ENCODE measurements around the gene BECN2. TPM values are rescaled to one million over a fixed set of nuclear protein-coding genes. Genes with fewer than 3 reads are reported as not detected.

BECN2 gene
- total RNA-seq, 2 experiments from 2014 or later = not detected

GRCh38 chr1:241926141-241926540, 31.4 kb upstream of the BECN2 start:
- H3K36me3 Mint-ChIP-seq (ENCODE audit: low read depth) = no peaks in the 10 kb centered on the region
- H3K4me3 Mint-ChIP-seq = no peak overlapping the region
- DNase-seq = no peak
- H3K27ac Mint-ChIP-seq = no peak overlapping the region
- ChIA-PET CTCF (no interaction called here), POLR2A (no interaction called here)
- peaks cover 5% of the 10 kb centered on the region for H3K27me3 Mint-ChIP-seq
- H3K9me3 Mint-ChIP-seq = no peaks in the 10 kb centered on the region
- ATAC-seq = no peak
- no peaks in the 10 kb centered on the region for H3K4me1 Mint-ChIP-seq (ENCODE audit: low read depth)
- intact Hi-C loops (cut with micrococcal nuclease) = no loop called here
- no peak for TF ChIP-seq CTCF (IDR thresholded peaks at IDR 0.05)

- intact Hi-C loops (cut with micrococcal nuclease) = no loop called here
- ATAC-seq = no peak
- ChIA-PET POLR2A (no interaction called here), CTCF (no interaction called here)
- no peak for DNase-seq
- H3K27ac Mint-ChIP-seq = no peak overlapping the region
- H3K27me3 Mint-ChIP-seq = peaks cover 5% of the 10 kb centered on the region
- no peaks in the 10 kb centered on the region for H3K9me3 Mint-ChIP-seq
- TF ChIP-seq CTCF (IDR thresholded peaks at IDR 0.05) = no peak
- H3K4me1 Mint-ChIP-seq (ENCODE audit: low read depth) = no peaks in the 10 kb centered on the region
- no peaks in the 10 kb centered on the region for H3K36me3 Mint-ChIP-seq (ENCODE audit: low read depth)
- H3K4me3 Mint-ChIP-seq = no peak overlapping the region
Measured at GRCh38 chr1:241927321-241927720, 30.2 kb upstream of the BECN2 start.

- Mint-ChIP-seq H3K4me1 (ENCODE audit: low read depth) (no peaks in the 10 kb centered on the region), H3K36me3 (ENCODE audit: low read depth) (no peaks in the 10 kb centered on the region), H3K27ac (no peak overlapping the region), H3K9me3 (no peaks in the 10 kb centered on the region), H3K4me3 (no peak overlapping the region), H3K27me3 (peaks cover 4% of the 10 kb centered on the region)
- no peak for ATAC-seq
- no peak for DNase-seq
- no peak for TF ChIP-seq CTCF (IDR thresholded peaks at IDR 0.05)
- ChIA-PET CTCF (no interaction called here), POLR2A (no interaction called here)
- intact Hi-C loops (cut with micrococcal nuclease) = no loop called here
Measured at GRCh38 chr1:241932845-241933244, 24.7 kb upstream of the BECN2 start.

- H3K4me1 Mint-ChIP-seq (ENCODE audit: low read depth) = no peaks in the 10 kb centered on the region
- no peak overlapping the region for H3K27ac Mint-ChIP-seq
- DNase-seq (no peak), ATAC-seq (no peak)
- intact Hi-C loops (cut with micrococcal nuclease) = no loop called here
- H3K9me3 Mint-ChIP-seq = peaks cover 4% of the 10 kb centered on the region
- ChIA-PET POLR2A (no interaction called here), CTCF (no interaction called here)
- H3K27me3 Mint-ChIP-seq = peaks cover 3% of the 10 kb centered on the region
- H3K4me3 Mint-ChIP-seq = no peak overlapping the region
- H3K36me3 Mint-ChIP-seq (ENCODE audit: low read depth) = no peaks in the 10 kb centered on the region
- no peak for TF ChIP-seq CTCF (IDR thresholded peaks at IDR 0.05)
Measured at GRCh38 chr1:241934201-241934848, 23.2 kb upstream of the BECN2 start.

GRCh38 chr1:241934866-241935265, 22.7 kb upstream of the BECN2 start:
- ChIA-PET CTCF (interaction anchor here (0.5 kb wide), 1 partner anchor 18 kb away, joined by 3 read pairs; no protein-coding TSS in a partner anchor), POLR2A (no interaction called here)
- TF ChIP-seq CTCF (IDR thresholded peaks at IDR 0.05) = no peak
- peaks cover 3% of the 10 kb centered on the region for H3K27me3 Mint-ChIP-seq
- no peaks in the 10 kb centered on the region for H3K4me1 Mint-ChIP-seq (ENCODE audit: low read depth)
- no peak overlapping the region for H3K4me3 Mint-ChIP-seq
- DNase-seq (no peak), ATAC-seq (no peak)
- intact Hi-C loops (cut with micrococcal nuclease) = no loop called here
- H3K9me3 Mint-ChIP-seq = peaks cover 4% of the 10 kb centered on the region
- H3K36me3 Mint-ChIP-seq (ENCODE audit: low read depth) = no peaks in the 10 kb centered on the region
- H3K27ac Mint-ChIP-seq = no peak overlapping the region

Data from activated CD8-positive, alpha-beta T cell treated with anti-CD3 and anti-CD28 coated beads for 36 hours (primary cell).